Measurements from ENCODE around the gene PIEZO1. TPM values are rescaled to one million over a fixed set of nuclear protein-coding genes. Genes with fewer than 3 reads are reported as not detected.

The PIEZO1 gene
- total and polyA plus RNA-seq, 9 of the 15 experiments (the other 6 are each of a cell fraction or from before 2014, with no cell fraction given) = 3.6 to 432 (median 131) TPM

GRCh38 chr16:88811769-88812512 is 26.9 kb upstream of the PIEZO1 start, which contains the start of gene APRT (continued):
- peak; percentile 74; the same call in 1 of the 2 replicates for TF ChIP-seq TOE1 (IDR thresholded peaks at IDR 0.05; ENCODE audit: borderline replicate concordance)
- TF ChIP-seq TOE1 (CRISPR knock-in tag; IDR thresholded peaks at IDR 0.05; ENCODE audit: borderline replicate concordance, low read depth) = no peak
- TF ChIP-seq ZBTB11 (CRISPR knock-in tag; IDR thresholded peaks at IDR 0.05) = peak in 1 of 3 experiments; percentile 75; a peak in 2 of 6 replicates
- TF ChIP-seq EGR1 (conservative IDR thresholded peaks at IDR 0.05) = peak; percentile 99
- peak; percentile 55; the same call in 1 of the 2 replicates for TF ChIP-seq HDAC2 (IDR thresholded peaks at IDR 0.05)
- peak; percentile 63; the same call in 1 of the 2 replicates for TF ChIP-seq XRCC5 (IDR thresholded peaks at IDR 0.05; ENCODE audit: low read depth, low read length)
- TF ChIP-seq ETS1 (conservative IDR thresholded peaks at IDR 0.05; ENCODE audit: control insufficient read depth, low read depth, low read length) = peak; percentile 67
- TF ChIP-seq ZNF57 (CRISPR knock-in tag; IDR thresholded peaks at IDR 0.05) = 0 out of 2 replicates have a peak, but pooled peaks have one; percentile 41
- TF ChIP-seq SMAD3 (CRISPR knock-in tag; conservative IDR thresholded peaks at IDR 0.05) = 0 out of 2 replicates have a peak, but pooled peaks have one; percentile 27
- TF ChIP-seq HBP1 (CRISPR knock-in tag; IDR thresholded peaks at IDR 0.05) = 0 out of 2 replicates have a peak, but pooled peaks have one; percentile 55
- peak; percentile 13 for TF ChIP-seq CHD1 (IDR thresholded peaks at IDR 0.05; ENCODE audit: low read length)
- TF ChIP-seq CREB3L1 (IDR thresholded peaks at IDR 0.05; ENCODE audit: borderline replicate concordance, low read depth) = no peak
- TF ChIP-seq, protein P1, sequence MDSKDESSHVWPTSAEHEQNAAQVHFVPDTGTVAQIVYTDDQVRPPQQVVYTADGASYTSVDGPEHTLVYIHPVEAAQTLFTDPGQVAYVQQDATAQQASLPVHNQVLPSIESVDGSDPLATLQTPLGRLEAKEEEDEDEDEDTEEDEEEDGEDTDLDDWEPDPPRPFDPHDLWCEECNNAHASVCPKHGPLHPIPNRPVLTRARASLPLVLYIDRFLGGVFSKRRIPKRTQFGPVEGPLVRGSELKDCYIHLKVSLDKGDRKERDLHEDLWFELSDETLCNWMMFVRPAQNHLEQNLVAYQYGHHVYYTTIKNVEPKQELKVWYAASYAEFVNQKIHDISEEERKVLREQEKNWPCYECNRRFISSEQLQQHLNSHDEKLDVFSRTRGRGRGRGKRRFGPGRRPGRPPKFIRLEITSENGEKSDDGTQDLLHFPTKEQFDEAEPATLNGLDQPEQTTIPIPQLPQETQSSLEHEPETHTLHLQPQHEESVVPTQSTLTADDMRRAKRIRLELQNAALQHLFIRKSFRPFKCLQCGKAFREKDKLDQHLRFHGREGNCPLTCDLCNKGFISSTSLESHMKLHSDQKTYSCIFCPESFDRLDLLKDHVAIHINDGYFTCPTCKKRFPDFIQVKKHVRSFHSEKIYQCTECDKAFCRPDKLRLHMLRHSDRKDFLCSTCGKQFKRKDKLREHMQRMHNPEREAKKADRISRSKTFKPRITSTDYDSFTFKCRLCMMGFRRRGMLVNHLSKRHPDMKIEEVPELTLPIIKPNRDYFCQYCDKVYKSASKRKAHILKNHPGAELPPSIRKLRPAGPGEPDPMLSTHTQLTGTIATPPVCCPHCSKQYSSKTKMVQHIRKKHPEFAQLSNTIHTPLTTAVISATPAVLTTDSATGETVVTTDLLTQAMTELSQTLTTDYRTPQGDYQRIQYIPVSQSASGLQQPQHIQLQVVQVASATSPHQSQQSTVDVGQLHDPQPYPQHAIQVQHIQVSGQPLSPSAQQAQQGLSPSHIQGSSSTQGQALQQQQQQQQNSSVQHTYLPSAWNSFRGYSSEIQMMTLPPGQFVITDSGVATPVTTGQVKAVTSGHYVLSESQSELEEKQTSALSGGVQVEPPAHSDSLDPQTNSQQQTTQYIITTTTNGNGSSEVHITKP (IDR thresholded peaks at IDR 0.05; ENCODE audit: partially characterized antibody) = peak; percentile 66
- TF ChIP-seq HDAC1 (IDR thresholded peaks at IDR 0.05) = peak in 1 of 2 experiments; percentile 86; a peak in 1 of 4 replicates
